ENCODE measurements around the gene NIN.
A peak's percentile ranks its signal among the peaks of the same experiment; 100 is the strongest.

NIN gene

GRCh38 chr14:50797250-50798047, 33.5 kb downstream of the NIN start:
- no peak overlapping the region for H3K4me3 ChIP-seq (ENCODE audit: low read length)
- TF ChIP-seq CTCF (conservative IDR thresholded peaks at IDR 0.05; ENCODE audit: low read depth, low read length): no peak
- DNase-seq (ENCODE audit: low read depth): peak; percentile 32

- no peak for TF ChIP-seq CTCF (conservative IDR thresholded peaks at IDR 0.05; ENCODE audit: low read depth, low read length)
- no peak overlapping the region for H3K4me3 ChIP-seq (ENCODE audit: low read length)
- no peak for DNase-seq (ENCODE audit: low read depth)
Observed at GRCh38 chr14:50796390-50796789, 34.6 kb downstream of the NIN start.

GRCh38 chr14:50795909-50796308, 35.1 kb downstream of the NIN start:
- no peak for TF ChIP-seq CTCF (conservative IDR thresholded peaks at IDR 0.05; ENCODE audit: low read depth, low read length)
- no peak overlapping the region for H3K4me3 ChIP-seq (ENCODE audit: low read length)
- DNase-seq (ENCODE audit: low read depth): no peak

GRCh38 chr14:50795142-50795541, 35.8 kb downstream of the NIN start:
- no peak overlapping the region for H3K4me3 ChIP-seq (ENCODE audit: low read length)
- DNase-seq (ENCODE audit: low read depth): no peak
- TF ChIP-seq CTCF (conservative IDR thresholded peaks at IDR 0.05; ENCODE audit: low read depth, low read length): no peak

- no peak overlapping the region for H3K4me3 ChIP-seq (ENCODE audit: low read length)
- DNase-seq (ENCODE audit: low read depth): no peak
- TF ChIP-seq CTCF (conservative IDR thresholded peaks at IDR 0.05; ENCODE audit: low read depth, low read length): no peak
Observed at GRCh38 chr14:50794068-50794645, 36.8 kb downstream of the NIN start.

- DNase-seq (ENCODE audit: low read depth): no peak
- no peak overlapping the region for H3K4me3 ChIP-seq (ENCODE audit: low read length)
- TF ChIP-seq CTCF (conservative IDR thresholded peaks at IDR 0.05; ENCODE audit: low read depth, low read length): no peak
Observed at GRCh38 chr14:50792634-50793068, 38.3 kb downstream of the NIN start.

GRCh38 chr14:50792051-50792477, 38.9 kb downstream of the NIN start:
- DNase-seq (ENCODE audit: low read depth): no peak
- H3K4me3 ChIP-seq (ENCODE audit: low read length): no peak overlapping the region
- TF ChIP-seq CTCF (conservative IDR thresholded peaks at IDR 0.05; ENCODE audit: low read depth, low read length): no peak
